HG03378 (cell line): ENCODE results near the gene GPC6.

ENCODE experiments used
- ATAC-seq: cut with Tn5 transposase; IDR thresholded peaks from one replicate; pipeline ENCODE4 v1.9.1; 2021; ENCODE audit warnings: mild to moderate bottlenecking, moderate library complexity; ENCODE audit not compliant: unreplicated experiment

GPC6 gene

GRCh38 chr13:93876236-93876635 lies 649.6 kb downstream of the GPC6 start:
- ATAC-seq, result no peak

- no peak for ATAC-seq
Observed at GRCh38 chr13:93878675-93879074, 652.1 kb downstream of the GPC6 start.

GRCh38 chr13:93881411-93881810 lies 654.8 kb downstream of the GPC6 start:
- no peak for ATAC-seq

GRCh38 chr13:93882086-93882651 lies 655.6 kb downstream of the GPC6 start:
- no peak for ATAC-seq

GRCh38 chr13:93889430-93889951 lies 662.9 kb downstream of the GPC6 start:
- no peak for ATAC-seq

- ATAC-seq, result no peak
Observed at GRCh38 chr13:93899981-93900380, 673.4 kb downstream of the GPC6 start.

- no peak for ATAC-seq
Observed at GRCh38 chr13:93900731-93901130, 674.1 kb downstream of the GPC6 start.

- no peak for ATAC-seq
Observed at GRCh38 chr13:93903909-93904308, 677.3 kb downstream of the GPC6 start.

GRCh38 chr13:93915269-93915809 lies 688.7 kb downstream of the GPC6 start:
- no peak for ATAC-seq

- no peak for ATAC-seq
Observed at GRCh38 chr13:93922063-93922855, 695.7 kb downstream of the GPC6 start.

GRCh38 chr13:93925990-93926389 lies 699.4 kb downstream of the GPC6 start:
- no peak for ATAC-seq

- ATAC-seq, result no peak
Observed at GRCh38 chr13:93926425-93926824, 699.8 kb downstream of the GPC6 start.

GRCh38 chr13:93927431-93927830 lies 700.8 kb downstream of the GPC6 start:
- ATAC-seq, result no peak

GRCh38 chr13:93932901-93933300 lies 706.3 kb downstream of the GPC6 start:
- no peak for ATAC-seq

- no peak for ATAC-seq
Observed at GRCh38 chr13:93936901-93937300, 710.3 kb downstream of the GPC6 start.

GRCh38 chr13:93941444-93941843 lies 714.8 kb downstream of the GPC6 start:
- no peak for ATAC-seq

GRCh38 chr13:93942016-93942415 lies 715.4 kb downstream of the GPC6 start:
- ATAC-seq, result no peak

- no peak for ATAC-seq
Observed at GRCh38 chr13:93945621-93946020, 719.0 kb downstream of the GPC6 start.

- ATAC-seq, result no peak
Observed at GRCh38 chr13:93946994-93947393, 720.4 kb downstream of the GPC6 start.

- no peak for ATAC-seq
Observed at GRCh38 chr13:93947651-93948050, 721.0 kb downstream of the GPC6 start.

- no peak for ATAC-seq
Observed at GRCh38 chr13:93948162-93948922, 721.7 kb downstream of the GPC6 start.
